Osteoblast (primary cell): Measurements from ENCODE around the gene ZGRF1. TPM values are rescaled to one million over a fixed set of nuclear protein-coding genes. Genes with fewer than 3 reads are reported as not detected.
"Not testable (repeated sequence)": the region's sequence is repeated elsewhere in the genome, so short reads cannot be mapped to it uniquely, and the experiment has no call there.

Experiments
- DNase-seq: peaks from one replicate; pipeline ENCODE4 v3.0.0; 2011; ENCODE audit warnings: low spot score, mixed read lengths; ENCODE audit not compliant: insufficient read length; ENCODE audit errors: missing footprints
- H2AFZ ChIP-seq: 2 replicates; pipeline ENCODE4 v1.6.0; 2011; ENCODE audit warnings: mild to moderate bottlenecking, low read length
- H3K27ac ChIP-seq: 2 replicates; pipeline ENCODE4 v1.5.1; 2011; ENCODE audit warnings: mild to moderate bottlenecking, low read depth, low read length, moderate library complexity
- H3K27me3 ChIP-seq: 2 replicates; pipeline ENCODE4 v1.6.0; 2012; ENCODE audit warnings: mild to moderate bottlenecking, control low read depth, inconsistent platforms, low read length, moderate library complexity; ENCODE audit not compliant: insufficient read depth
- H3K36me3 ChIP-seq: 2 replicates; pipeline ENCODE4 v1.5.1; 2011; ENCODE audit warnings: mild to moderate bottlenecking, low read length, control low read depth, moderate library complexity; ENCODE audit not compliant: insufficient read depth
- H3K4me1 ChIP-seq: 2 replicates; pipeline ENCODE4 v1.5.1; 2011; ENCODE audit warnings: mild to moderate bottlenecking, low read length, control low read depth, moderate library complexity; ENCODE audit not compliant: insufficient read depth
- H3K4me2 ChIP-seq: 2 replicates; pipeline ENCODE4 v1.6.0; 2011; ENCODE audit warnings: mild to moderate bottlenecking, low read length; ENCODE audit not compliant: insufficient read depth
- H3K4me3 ChIP-seq: fragments of 200-600 bp; sonication (generic); 3 replicates; pipeline ENCODE4 v1.5.1; 2012; ENCODE audit warnings: mild to moderate bottlenecking, low read length, inconsistent platforms; ENCODE audit not compliant: insufficient read depth
- H3K79me2 ChIP-seq: 2 replicates; pipeline ENCODE4 v1.6.0; 2012; ENCODE audit warnings: mild to moderate bottlenecking, low read length, control low read depth, inconsistent platforms; ENCODE audit not compliant: insufficient read depth
- H3K9me3 ChIP-seq: 2 replicates; pipeline ENCODE4 v1.5.1; 2011; ENCODE audit warnings: low read depth, low read length, control low read depth
- H4K20me1 ChIP-seq: 2 replicates; pipeline ENCODE4 v1.6.0; 2012; ENCODE audit warnings: mild to moderate bottlenecking, low read length, control low read depth; ENCODE audit not compliant: insufficient read depth
- total RNA-seq: library from RNA; depleted of rRNA; stranded (reverse); fragments of >200 nt; gene quantifications from 2 replicates; pipeline ENCODE4 v1.2.3, GENCODE V29; 2012
- TF ChIP-seq, protein P1 (sequence below): IDR thresholded peaks from 2 replicates; pipeline ENCODE4 v1.5.1; 2011; ENCODE audit warnings: mild to moderate bottlenecking, low read depth, low read length, moderate library complexity; ENCODE audit errors: extremely low read depth

Gene ZGRF1
- total RNA-seq, 1 donor: 5.8 TPM

DNA sequence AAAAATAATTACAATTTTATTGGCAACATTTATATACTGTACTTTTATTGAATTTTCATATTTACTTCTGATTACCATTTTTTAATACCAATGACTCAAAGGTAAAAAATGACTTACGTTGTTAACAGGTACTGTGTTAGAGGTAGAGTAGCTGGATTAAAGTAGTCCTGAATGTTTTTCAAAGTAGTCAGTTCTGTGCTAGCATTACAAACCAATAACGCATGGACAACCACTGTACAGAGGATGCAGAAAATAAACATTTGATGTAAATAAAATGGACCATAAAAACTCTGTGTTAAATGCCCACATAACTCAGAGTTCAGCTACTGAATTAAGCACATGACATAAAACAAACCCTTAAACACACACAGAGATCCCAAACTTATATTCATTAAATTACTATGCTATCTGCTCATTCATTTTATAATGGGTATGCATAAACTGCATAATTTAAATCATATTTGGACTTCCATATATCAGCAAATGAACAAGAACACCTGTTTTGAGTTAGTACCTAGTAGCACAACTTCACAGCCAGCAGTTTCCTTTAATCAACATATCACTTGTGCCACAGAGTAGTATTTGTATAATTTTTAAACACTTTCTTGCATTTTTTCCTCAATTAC is 74.3 kb downstream of the ZGRF1 start:
- H3K4me3 ChIP-seq: no peak overlapping the region
- no peak overlapping the region for H2AFZ ChIP-seq
- no peaks in the 10 kb centered on the region for H3K4me1 ChIP-seq
- TF ChIP-seq, protein P1, sequence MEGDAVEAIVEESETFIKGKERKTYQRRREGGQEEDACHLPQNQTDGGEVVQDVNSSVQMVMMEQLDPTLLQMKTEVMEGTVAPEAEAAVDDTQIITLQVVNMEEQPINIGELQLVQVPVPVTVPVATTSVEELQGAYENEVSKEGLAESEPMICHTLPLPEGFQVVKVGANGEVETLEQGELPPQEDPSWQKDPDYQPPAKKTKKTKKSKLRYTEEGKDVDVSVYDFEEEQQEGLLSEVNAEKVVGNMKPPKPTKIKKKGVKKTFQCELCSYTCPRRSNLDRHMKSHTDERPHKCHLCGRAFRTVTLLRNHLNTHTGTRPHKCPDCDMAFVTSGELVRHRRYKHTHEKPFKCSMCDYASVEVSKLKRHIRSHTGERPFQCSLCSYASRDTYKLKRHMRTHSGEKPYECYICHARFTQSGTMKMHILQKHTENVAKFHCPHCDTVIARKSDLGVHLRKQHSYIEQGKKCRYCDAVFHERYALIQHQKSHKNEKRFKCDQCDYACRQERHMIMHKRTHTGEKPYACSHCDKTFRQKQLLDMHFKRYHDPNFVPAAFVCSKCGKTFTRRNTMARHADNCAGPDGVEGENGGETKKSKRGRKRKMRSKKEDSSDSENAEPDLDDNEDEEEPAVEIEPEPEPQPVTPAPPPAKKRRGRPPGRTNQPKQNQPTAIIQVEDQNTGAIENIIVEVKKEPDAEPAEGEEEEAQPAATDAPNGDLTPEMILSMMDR: no peak
- H3K9me3 ChIP-seq: no peaks in the 10 kb centered on the region
- H3K27ac ChIP-seq: no peak overlapping the region
- H4K20me1 ChIP-seq: no peaks in the 10 kb centered on the region
- DNase-seq: no peak
- no peaks in the 10 kb centered on the region for H3K27me3 ChIP-seq
- no peaks in the 10 kb centered on the region for H3K79me2 ChIP-seq
- H3K4me2 ChIP-seq: no peak overlapping the region
- no peaks in the 10 kb centered on the region for H3K36me3 ChIP-seq

DNA sequence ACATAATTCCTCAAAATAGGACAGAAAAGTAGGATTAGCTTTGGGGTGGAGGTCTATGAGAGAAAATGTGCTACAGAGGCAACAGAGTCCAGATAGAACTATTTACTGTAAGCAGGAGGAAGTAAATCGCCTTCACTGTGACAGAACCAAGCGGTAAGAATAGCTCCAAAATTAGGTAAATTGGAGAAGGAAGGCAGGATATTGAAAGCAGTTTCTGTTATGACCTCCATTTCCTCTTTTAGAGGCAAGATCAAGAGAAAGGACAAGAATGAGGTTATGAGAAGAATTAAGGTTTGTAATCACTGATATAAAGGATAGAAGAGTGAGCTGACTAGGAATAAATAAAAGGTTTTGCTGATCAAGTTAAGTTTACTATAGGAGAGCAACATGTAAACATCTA is 76.6 kb downstream of the ZGRF1 start:
- no peak overlapping the region for H3K4me2 ChIP-seq

GRCh38 chr4:112559053-112559452 is 77.7 kb downstream of the ZGRF1 start:
- no peak for DNase-seq
- no peak overlapping the region for H3K27ac ChIP-seq
- H3K9me3 ChIP-seq: no peaks in the 10 kb centered on the region
- H3K4me1 ChIP-seq: no peaks in the 10 kb centered on the region
- no peaks in the 10 kb centered on the region for H4K20me1 ChIP-seq
- no peaks in the 10 kb centered on the region for H3K36me3 ChIP-seq
- H2AFZ ChIP-seq: no peak overlapping the region
- H3K4me2 ChIP-seq: no peak overlapping the region
- TF ChIP-seq, protein P1: no peak
- no peak overlapping the region for H3K4me3 ChIP-seq
- H3K27me3 ChIP-seq: no peaks in the 10 kb centered on the region
- H3K79me2 ChIP-seq: no peaks in the 10 kb centered on the region

More for the DNA sequence above, 76.6 kb downstream of the ZGRF1 start:
- Histone ChIP-seq H3K79me2 (no peaks in the 10 kb centered on the region), H4K20me1 (no peaks in the 10 kb centered on the region), H3K27ac (no peak overlapping the region), H3K36me3 (no peaks in the 10 kb centered on the region), H3K4me3 (no peak overlapping the region), H2AFZ (no peak overlapping the region), H3K4me1 (no peaks in the 10 kb centered on the region), H3K27me3 (no peaks in the 10 kb centered on the region), H3K9me3 (no peaks in the 10 kb centered on the region)
- DNase-seq: no peak
- TF ChIP-seq, protein P1: no peak

GRCh38 chr4:112557676-112558411 is 78.9 kb downstream of the ZGRF1 start:
- no peaks in the 10 kb centered on the region for H3K9me3 ChIP-seq

GRCh38 chr4:112554271-112554670 is 82.4 kb downstream of the ZGRF1 start:
- not testable (repeated sequence) for H3K4me2 ChIP-seq, DNase-seq, H3K27me3 ChIP-seq, H3K36me3 ChIP-seq, H4K20me1 ChIP-seq, H3K27ac ChIP-seq, H2AFZ ChIP-seq, H3K9me3 ChIP-seq, H3K4me3 ChIP-seq, H3K79me2 ChIP-seq
- peaks cover 27% of the 10 kb centered on the region for H3K4me1 ChIP-seq

More at GRCh38 chr4:112557676-112558411, 78.9 kb downstream of the ZGRF1 start:
- H3K27ac ChIP-seq: no peak overlapping the region
- H3K27me3 ChIP-seq: no peaks in the 10 kb centered on the region
- no peaks in the 10 kb centered on the region for H3K79me2 ChIP-seq
- H3K4me1 ChIP-seq: peaks cover 9% of the 10 kb centered on the region
- no peak overlapping the region for H3K4me2 ChIP-seq
- H3K4me3 ChIP-seq: no peak overlapping the region
- H2AFZ ChIP-seq: no peak overlapping the region
- H3K36me3 ChIP-seq: no peaks in the 10 kb centered on the region
- no peak for DNase-seq
- no peaks in the 10 kb centered on the region for H4K20me1 ChIP-seq
- TF ChIP-seq, protein P1: no peak
